Caco-2 (cell line): ENCODE measurements around the gene CIC. TPM values are rescaled to one million over a fixed set of nuclear protein-coding genes. Genes with fewer than 3 reads are reported as not detected.

Source experiments
- BruUV-seq: library from RNA; stranded (reverse); fragments of 400-500 nt; replicated peaks from 2 replicates; lab custom pipeline; 2021; lab: Mats Ljungman, UMichigan
- CTCF ChIA-PET: fragments of 300-600 bp; sonication (Branson Sonifier 250); formaldehyde crosslinking; loops from one replicate; lab custom pipeline; 2022; ENCODE audit warnings: antibody characterized with exemption; lab: Charles Lee
- POLR2A ChIA-PET: fragments of 300-600 bp; sonication (Branson Sonifier 250); formaldehyde crosslinking; loops from one replicate; lab custom pipeline; 2022; ENCODE audit warnings: antibody characterized with exemption; lab: Charles Lee
- DNase-seq, 2 experiments: peaks; one replicate each; pipeline versions ENCODE4 v3.0.0 to v3.0.0-alpha.2; 2020 to 2022
- H3K27me3 ChIP-seq: replicated peaks from 2 replicates; pipeline ENCODE4 v1.6.0; 2011; ENCODE audit warnings: low read length; ENCODE audit not compliant: control insufficient read depth, insufficient read depth
- H3K36me3 ChIP-seq: 2 replicates; pipeline ENCODE4 v1.5.1; 2011; ENCODE audit warnings: low read length; ENCODE audit not compliant: control insufficient read depth, insufficient read depth
- H3K4me1 ChIP-seq: fragments of 250-450 bp; sonication (Bioruptor Pico); 2 replicates; pipeline ENCODE4 v1.5.1; 2020; ENCODE audit warnings: mild to moderate bottlenecking
- H3K4me3 ChIP-seq: 2 replicates; pipeline ENCODE4 v1.5.1; 2011; ENCODE audit warnings: low read depth, mild to moderate bottlenecking, control low read depth, low read length
- H3K9me3 ChIP-seq: fragments of 250-450 bp; sonication (Bioruptor Pico); 2 replicates; pipeline ENCODE4 v1.5.1; 2020; ENCODE audit warnings: mild to moderate bottlenecking, moderate library complexity
- H3K27ac Mint-ChIP-seq: one replicate; pipeline ENCODE4 v1.8.0; 2022; ENCODE audit warnings: mixed read lengths; ENCODE audit not compliant: unreplicated experiment
- H3K27me3 Mint-ChIP-seq: one replicate; pipeline ENCODE4 v1.8.0; 2022; ENCODE audit warnings: mixed read lengths; ENCODE audit not compliant: insufficient read depth, unreplicated experiment
- H3K36me3 Mint-ChIP-seq: one replicate; pipeline ENCODE4 v1.8.0; 2022; ENCODE audit warnings: mild to moderate bottlenecking, mixed read lengths; ENCODE audit not compliant: insufficient read depth, unreplicated experiment
- H3K4me1 Mint-ChIP-seq: one replicate; pipeline ENCODE4 v1.8.0; 2022; ENCODE audit warnings: low read depth, mixed read lengths; ENCODE audit not compliant: unreplicated experiment
- H3K4me3 Mint-ChIP-seq: one replicate; pipeline ENCODE4 v1.8.0; 2022; ENCODE audit warnings: mild to moderate bottlenecking, moderate library complexity, mixed read lengths; ENCODE audit not compliant: unreplicated experiment
- H3K9me3 Mint-ChIP-seq: one replicate; pipeline ENCODE4 v1.8.0; 2022; ENCODE audit warnings: mixed read lengths; ENCODE audit not compliant: unreplicated experiment
- CTCF ChIP-seq, 2 experiments: fragments of 200-600 bp in 1 of 2; IDR thresholded peaks; 1 replicate in 1 of 2; 2 replicates in 1 of 2; pipeline versions ENCODE4 v1.5.1 to v1.8.0; 2011 to 2022; ENCODE audit warnings: antibody characterized with exemption in 1 of 2, control low read depth in 1 of 2, inconsistent platforms in 1 of 2, low read depth in 1 of 2, low read length in 1 of 2, mild to moderate bottlenecking in 1 of 2, moderate library complexity in 1 of 2; ENCODE audit not compliant: insufficient read depth in 1 of 2, severe bottlenecking in 1 of 2, unreplicated experiment in 1 of 2
- intact Hi-C: fragments of 100-400 bp; cut with micrococcal nuclease; formaldehyde crosslinking; loops from one replicate; pipeline ENCODE4 v1.10.0; 2022; ENCODE audit not compliant: unreplicated experiment
- total RNA-seq: library from RNA; stranded (reverse); gene quantifications from 2 replicates; pipeline ENCODE4 v1.2.3, GENCODE V29; 2022

The CIC gene
- total RNA-seq, 1 experiment from 2014 or later = 47.8 TPM

- Mint-ChIP-seq H3K4me3 (peak within 1 kb of the TSS; percentile 98), H3K36me3 (peaks cover 34% of the 10 kb centered on the region), H3K27ac (peak within 1 kb of the TSS; percentile 94), H3K27me3 (no peaks in the 10 kb centered on the region), H3K4me1 (peaks cover 14% of the 10 kb centered on the region), H3K9me3 (peaks cover 2% of the 10 kb centered on the region)
- DNase-seq = no peak
- H3K4me3 ChIP-seq = peak within 1 kb of the TSS; percentile 64
- intact Hi-C loops = loop anchor here (1.0 kb wide), 3 partner anchors 24 to 58 kb away; partner anchors contain the start of gene MEGF8
- POLR2A ChIA-PET = interaction anchor here (0.7 kb wide), 1 partner anchor 122 kb away, joined by 4 read pairs; no protein-coding TSS in a partner anchor
- no peaks in the 10 kb centered on the region for H3K9me3 ChIP-seq
- BruUV-seq = TSS peak; percentile 75
- TF ChIP-seq CTCF (IDR thresholded peaks at IDR 0.05; ENCODE audit: insufficient read depth in 1 of 2, low read depth in 1 of 2, low read length in 1 of 2, severe bottlenecking in 1 of 2, unreplicated experiment in 1 of 2) = no peak
- CTCF ChIA-PET = interaction anchor here (0.6 to 1.2 kb wide), 3 partner anchors 12 to 1162 kb away, joined by 3 to 6 read pairs (median 3); no protein-coding TSS in a partner anchor
- H3K36me3 ChIP-seq = peaks cover 8% of the 10 kb centered on the region
- peaks cover 10% of the 10 kb centered on the region for H3K4me1 ChIP-seq
- H3K27me3 ChIP-seq = no peaks in the 10 kb centered on the region
Measured at GRCh38 chr19:42301646-42302203, 32.7 kb downstream of the CIC start, which contains the start of gene PRR19. Gene PRR19, plus strand, starts transcription at chr19:42302132. Its CDS starts 7,453 bp downstream, at chr19:42309585.

- peaks cover 30% of the 10 kb centered on the region for H3K36me3 Mint-ChIP-seq
- Histone ChIP-seq H3K4me1 (peaks cover 10% of the 10 kb centered on the region), H3K4me3 (peak overlapping the region; percentile 24; the same call in 1 of the 2 replicates), H3K9me3 (no peaks in the 10 kb centered on the region), H3K27me3 (no peaks in the 10 kb centered on the region), H3K36me3 (peaks cover 5% of the 10 kb centered on the region)
- peaks cover 14% of the 10 kb centered on the region for H3K4me1 Mint-ChIP-seq
- H3K9me3 Mint-ChIP-seq = peaks cover 13% of the 10 kb centered on the region
- intact Hi-C loops = no loop called here
- CTCF ChIA-PET = interaction anchor here (0.5 to 1.0 kb wide), 3 partner anchors 11 to 1481 kb away, joined by 3 read pairs; no protein-coding TSS in a partner anchor
- no peak for DNase-seq
- no peaks in the 10 kb centered on the region for H3K27me3 Mint-ChIP-seq
- H3K4me3 Mint-ChIP-seq = peak overlapping the region; percentile 98
- H3K27ac Mint-ChIP-seq = peak overlapping the region; percentile 94
- no TSS peak for BruUV-seq
- POLR2A ChIA-PET = interaction anchor here (0.5 to 0.6 kb wide), 2 partner anchors 47 to 1161 kb away, joined by 3 to 4 read pairs; no protein-coding TSS in a partner anchor
- no peak for TF ChIP-seq CTCF (IDR thresholded peaks at IDR 0.05; ENCODE audit: insufficient read depth in 1 of 2, low read depth in 1 of 2, low read length in 1 of 2, severe bottlenecking in 1 of 2, unreplicated experiment in 1 of 2)
Measured at GRCh38 chr19:42303101-42303464, 34.0 kb downstream of the CIC start.

- no peak for TF ChIP-seq CTCF (IDR thresholded peaks at IDR 0.05; ENCODE audit: insufficient read depth in 1 of 2, low read depth in 1 of 2, low read length in 1 of 2, severe bottlenecking in 1 of 2, unreplicated experiment in 1 of 2)
- intact Hi-C loops = no loop called here
- peaks cover 17% of the 10 kb centered on the region for H3K9me3 Mint-ChIP-seq
- peaks cover 25% of the 10 kb centered on the region for H3K36me3 Mint-ChIP-seq
- DNase-seq = no peak
- ChIA-PET POLR2A (no interaction called here), CTCF (interaction anchor here (0.5 kb wide), 2 partner anchors 46 to 1480 kb away, joined by 3 read pairs; no protein-coding TSS in a partner anchor)
- Histone ChIP-seq H3K36me3 (peaks cover 5% of the 10 kb centered on the region), H3K4me1 (peaks cover 10% of the 10 kb centered on the region), H3K9me3 (no peaks in the 10 kb centered on the region), H3K4me3 (no peak overlapping the region), H3K27me3 (no peaks in the 10 kb centered on the region)
- BruUV-seq = no TSS peak
- H3K27me3 Mint-ChIP-seq = no peaks in the 10 kb centered on the region
- H3K4me3 Mint-ChIP-seq = no peak overlapping the region
- peak overlapping the region; percentile 94 for H3K27ac Mint-ChIP-seq
- H3K4me1 Mint-ChIP-seq = peaks cover 14% of the 10 kb centered on the region
Measured at GRCh38 chr19:42303876-42304275, 34.8 kb downstream of the CIC start.
